Gastroesophageal sphincter (tissue), 4 donors: ENCODE measurements around the gene HOXD8. TPM values are rescaled to one million over a fixed set of nuclear protein-coding genes. Genes with fewer than 3 reads are reported as not detected.

Experiments used
- ATAC-seq: fragments of 150-250 bp; one replicate; pipeline ENCODE4 v1.9.1; 2016; ENCODE audit warnings: mild to moderate bottlenecking, moderate library complexity
- H3K27ac ChIP-seq, 4 donors: fragments of 200-600 bp; sonication (generic) in 3 of 4; 1 replicate in 3 of 4; 2 replicates in 1 of 4; pipeline ENCODE4 v1.5.1; 2016 to 2019
- H3K27me3 ChIP-seq: fragments of 200-600 bp; sonication (generic); one replicate; pipeline ENCODE4 v1.5.1; 2019
- H3K36me3 ChIP-seq, 2 donors: fragments of 200-600 bp; sonication (generic); one replicate each; pipeline ENCODE4 v1.5.1; 2019; ENCODE audit warnings: control low read depth in 1 of 2
- H3K4me1 ChIP-seq, 3 donors: fragments of 200-600 bp; sonication (generic); 1 replicate in 2 of 3; 2 replicates in 1 of 3; pipeline ENCODE4 v1.5.1; 2016 to 2019; ENCODE audit warnings: control low read depth in 2 of 3
- H3K4me3 ChIP-seq, 2 donors: fragments of 200-600 bp; sonication (generic); one replicate each; pipeline ENCODE4 v1.5.1; 2019; ENCODE audit warnings: mild to moderate bottlenecking in 1 of 2, moderate library complexity in 1 of 2
- H3K9me3 ChIP-seq, 3 donors: fragments of 200-600 bp; sonication (generic); one replicate each; pipeline ENCODE4 v1.5.1; 2017 to 2019; ENCODE audit warnings: control low read depth in 2 of 3
- EP300 ChIP-seq: sonication (generic); formaldehyde crosslinking; IDR thresholded peaks from one replicate; pipeline ENCODE4 v1.6.1; 2017; ENCODE audit warnings: antibody characterized with exemption, mild to moderate bottlenecking
- POLR2A ChIP-seq, 2 donors: fragments of 450-650 bp; IDR thresholded peaks; one replicate each; pipeline ENCODE4 v1.6.1; 2017; ENCODE audit warnings: antibody characterized with exemption in 2 of 2, mild to moderate bottlenecking in 2 of 2, moderate library complexity in 1 of 2
- POLR2AphosphoS5 ChIP-seq: sonication (generic); formaldehyde crosslinking; IDR thresholded peaks from one replicate; pipeline ENCODE4 v1.6.1; 2017; ENCODE audit warnings: antibody characterized with exemption
- WGBS, 2 donors: methylation state at CpG; one replicate each; pipeline ENCODE4 v1.1.5; 2018; ENCODE audit warnings: low coverage in 1 of 2; 5-methylcytosine and 5-hydroxymethylcytosine counted together
- total RNA-seq, 4 donors: library from RNA; depleted of rRNA; stranded (reverse); fragments of >200 nt; gene quantifications; one replicate each; pipeline ENCODE4 v1.1.0, GENCODE V29; 2016
- TF ChIP-seq, protein P1 (sequence below), 4 experiments: fragments of 200-600 bp in 2 of 4; fragments of 450-650 bp in 2 of 4; sonication (generic) in 1 of 4; IDR thresholded peaks; one replicate each; pipeline ENCODE4 v1.5.1; 2017 to 2019; ENCODE audit warnings: antibody characterized with exemption in 4 of 4, mild to moderate bottlenecking in 2 of 4, moderate library complexity in 2 of 4

The HOXD8 gene
- total RNA-seq, 4 donors from 2014 or later: 2.3 to 6.9 (median 3.4) TPM

DNA sequence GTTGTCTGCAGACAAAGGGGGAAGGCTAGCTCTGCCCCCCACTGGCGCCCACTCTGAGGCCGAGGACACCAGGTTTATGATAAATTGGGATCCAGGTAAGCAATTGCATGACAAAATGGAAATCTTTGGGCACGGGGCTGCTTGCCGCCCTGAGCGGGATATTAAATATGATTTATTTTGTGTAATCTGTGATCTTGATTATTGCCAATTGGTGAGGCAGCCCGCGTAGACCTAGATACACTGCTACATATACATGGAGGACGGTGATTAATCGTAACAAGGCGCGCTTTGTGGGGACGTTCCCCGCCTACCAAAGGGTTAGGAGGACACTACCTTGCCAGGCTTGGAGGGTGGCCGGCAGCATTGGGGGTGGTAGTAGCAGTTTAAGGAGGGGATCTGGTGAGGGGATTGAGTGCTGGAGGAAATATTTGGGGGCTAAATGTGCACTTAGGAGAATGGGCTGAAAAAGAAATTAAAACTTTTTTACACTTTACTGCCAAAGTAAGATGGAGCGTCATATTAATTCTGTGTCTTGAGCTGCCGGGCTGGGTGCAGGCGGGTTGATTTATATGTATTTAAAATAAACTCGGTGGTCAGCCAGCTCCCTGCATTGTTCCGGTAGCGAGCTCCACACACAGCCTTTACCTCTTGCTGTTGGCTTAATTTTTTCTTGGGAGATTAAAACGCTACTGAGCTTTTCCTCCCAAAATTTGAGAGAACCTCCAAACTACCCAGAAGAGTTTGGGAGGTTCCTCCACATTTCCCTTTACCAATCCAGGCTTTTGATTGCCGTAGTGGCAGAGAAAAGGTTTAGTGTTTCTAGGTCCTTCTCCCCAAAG, 31.7 kb downstream of the HOXD8 start:
- Histone ChIP-seq H3K27me3 (peaks cover 100% of the 10 kb centered on the region), H3K27ac (no peak overlapping the region), H3K4me3 (peak overlapping the region in 1 of 2 donors; percentile 21), H3K9me3 (peaks cover 0 to 5% (median 0%) of the 10 kb centered on the region in 3 donors), H3K4me1 (peaks cover 0 to 73% (median 17%) of the 10 kb centered on the region in 3 donors), H3K36me3 (no peaks in the 10 kb centered on the region)
- WGBS, 2 donors: 21 to 24% methylated on average over 9 to 21 of the region's 22 CpGs
- no peak for ATAC-seq
- TF ChIP-seq POLR2A (IDR thresholded peaks at IDR 0.05) (no peak), EP300 (no peak), POLR2AphosphoS5 (no peak)
- TF ChIP-seq, protein P1, sequence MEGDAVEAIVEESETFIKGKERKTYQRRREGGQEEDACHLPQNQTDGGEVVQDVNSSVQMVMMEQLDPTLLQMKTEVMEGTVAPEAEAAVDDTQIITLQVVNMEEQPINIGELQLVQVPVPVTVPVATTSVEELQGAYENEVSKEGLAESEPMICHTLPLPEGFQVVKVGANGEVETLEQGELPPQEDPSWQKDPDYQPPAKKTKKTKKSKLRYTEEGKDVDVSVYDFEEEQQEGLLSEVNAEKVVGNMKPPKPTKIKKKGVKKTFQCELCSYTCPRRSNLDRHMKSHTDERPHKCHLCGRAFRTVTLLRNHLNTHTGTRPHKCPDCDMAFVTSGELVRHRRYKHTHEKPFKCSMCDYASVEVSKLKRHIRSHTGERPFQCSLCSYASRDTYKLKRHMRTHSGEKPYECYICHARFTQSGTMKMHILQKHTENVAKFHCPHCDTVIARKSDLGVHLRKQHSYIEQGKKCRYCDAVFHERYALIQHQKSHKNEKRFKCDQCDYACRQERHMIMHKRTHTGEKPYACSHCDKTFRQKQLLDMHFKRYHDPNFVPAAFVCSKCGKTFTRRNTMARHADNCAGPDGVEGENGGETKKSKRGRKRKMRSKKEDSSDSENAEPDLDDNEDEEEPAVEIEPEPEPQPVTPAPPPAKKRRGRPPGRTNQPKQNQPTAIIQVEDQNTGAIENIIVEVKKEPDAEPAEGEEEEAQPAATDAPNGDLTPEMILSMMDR (IDR thresholded peaks at IDR 0.05): no peak

DNA sequence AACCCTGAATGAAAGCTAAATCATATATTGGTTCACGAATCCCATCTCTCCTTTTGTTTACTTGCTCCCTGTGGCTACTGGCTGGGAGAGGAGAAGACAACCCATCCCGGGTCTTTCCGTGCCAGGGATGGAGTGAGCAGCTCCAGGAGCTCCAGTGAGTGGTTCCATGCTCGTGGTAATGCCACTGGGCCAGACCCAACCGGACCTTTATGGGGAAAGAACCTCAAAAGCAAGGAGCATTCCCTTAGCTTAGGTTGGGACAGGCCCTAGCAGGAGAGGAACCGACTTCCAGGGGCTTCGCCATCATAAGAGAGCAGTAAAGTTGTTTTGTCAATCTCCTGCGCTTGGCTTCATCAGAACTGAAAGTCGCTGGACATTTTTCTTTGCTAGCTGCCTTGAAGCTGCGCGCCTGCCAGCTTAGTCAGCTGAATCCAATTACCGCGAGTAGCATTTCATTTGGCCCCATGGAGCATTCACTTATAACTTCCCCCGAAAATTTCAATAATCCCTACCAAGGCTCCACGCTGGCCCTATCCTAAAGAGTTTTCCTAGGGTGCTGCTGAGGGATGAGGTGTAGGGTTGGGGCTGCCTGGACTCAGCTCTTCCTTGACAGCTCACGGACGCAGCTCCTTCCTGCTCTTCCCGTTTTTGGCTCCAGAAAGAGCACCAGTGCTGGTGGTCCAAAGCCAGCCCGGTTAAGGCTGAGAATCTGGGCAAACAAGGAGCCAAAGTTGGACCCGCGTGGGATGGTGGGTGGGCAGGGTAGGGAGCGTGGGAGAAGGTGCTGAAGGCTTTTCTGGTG, 32.5 kb downstream of the HOXD8 start:
- ATAC-seq: no peak
- peaks cover 0 to 5% (median 0%) of the 10 kb centered on the region in 3 donors for H3K9me3 ChIP-seq
- peaks cover 100% of the 10 kb centered on the region for H3K27me3 ChIP-seq
- H3K4me1 ChIP-seq: peaks cover 0 to 68% (median 17%) of the 10 kb centered on the region in 3 donors
- no peak overlapping the region for H3K4me3 ChIP-seq
- no peak for TF ChIP-seq EP300
- no peak for TF ChIP-seq POLR2AphosphoS5
- TF ChIP-seq, protein P1 (IDR thresholded peaks at IDR 0.05): no peak
- no peak for TF ChIP-seq POLR2A (IDR thresholded peaks at IDR 0.05)
- H3K27ac ChIP-seq: no peak overlapping the region
- no peaks in the 10 kb centered on the region for H3K36me3 ChIP-seq
- 15 to 19% methylated on average over 4 to 8 of the region's 22 CpGs for WGBS, 2 donors

DNA sequence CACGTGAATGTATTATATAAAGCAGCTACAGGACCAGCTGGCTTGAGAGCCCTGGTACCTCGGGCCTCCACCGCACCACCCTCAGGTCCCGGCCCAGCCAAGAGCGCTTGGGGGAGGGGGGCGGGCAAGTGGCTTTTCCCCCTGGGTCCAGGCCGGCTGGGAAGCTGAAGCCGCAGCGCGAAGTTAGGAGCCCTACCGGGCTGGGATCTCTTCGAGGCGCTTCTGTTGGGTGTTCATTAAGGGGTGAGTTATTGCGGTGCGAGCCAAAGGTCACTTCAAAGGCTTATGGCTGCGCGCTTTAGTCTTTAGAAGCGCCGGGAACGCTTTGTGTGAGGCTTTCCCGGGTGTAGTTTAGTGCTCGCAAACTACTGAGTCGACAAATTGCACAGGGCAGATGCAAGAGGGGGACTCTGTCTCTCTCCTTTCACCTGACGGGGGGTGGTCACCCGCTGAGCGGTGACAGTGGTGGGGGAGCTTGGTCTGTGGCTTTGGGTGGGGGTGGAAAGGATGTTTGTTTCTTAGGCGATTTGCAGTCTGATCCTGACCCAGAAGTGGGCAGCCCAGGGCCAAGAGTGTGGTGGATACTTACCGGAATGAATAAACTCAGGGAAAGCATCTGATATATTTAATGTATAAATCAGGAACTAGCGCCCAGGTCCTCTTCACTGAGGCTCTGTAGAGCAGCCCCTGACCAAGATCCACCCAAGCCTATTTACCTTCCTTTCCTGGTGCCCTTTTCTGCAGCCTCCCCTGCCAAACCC, 33.6 kb downstream of the HOXD8 start:
- Histone ChIP-seq H3K27me3 (peaks cover 100% of the 10 kb centered on the region), H3K4me1 (peaks cover 0 to 58% (median 17%) of the 10 kb centered on the region in 3 donors), H3K36me3 (no peaks in the 10 kb centered on the region), H3K9me3 (peaks cover 0 to 5% (median 0%) of the 10 kb centered on the region in 3 donors), H3K27ac (no peak overlapping the region), H3K4me3 (no peak overlapping the region)
- TF ChIP-seq EP300: no peak
- TF ChIP-seq POLR2AphosphoS5: no peak
- TF ChIP-seq POLR2A (IDR thresholded peaks at IDR 0.05): no peak
- TF ChIP-seq, protein P1 (IDR thresholded peaks at IDR 0.05): no peak
- 0 to 25% methylated on average over 2 to 6 of the region's 29 CpGs for WGBS, 2 donors
- ATAC-seq: no peak

DNA sequence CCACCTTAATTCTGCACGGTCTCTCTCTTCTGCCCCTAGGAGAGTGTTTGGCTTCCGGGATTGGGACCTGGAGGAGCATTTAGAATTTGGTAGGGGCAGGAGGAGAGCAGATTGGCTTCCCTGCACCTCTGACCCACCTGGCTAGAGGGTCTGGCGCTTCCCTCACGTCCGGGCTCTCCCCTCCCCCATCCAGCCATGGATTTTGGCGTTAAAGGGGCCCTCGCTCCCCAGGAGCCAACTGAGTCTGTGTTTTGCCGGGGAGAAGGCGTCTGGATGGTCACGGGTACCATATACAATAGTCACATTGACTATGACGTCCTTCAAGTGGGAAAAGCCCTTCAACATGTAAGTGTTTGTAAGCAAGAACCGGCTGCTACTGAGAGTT, 34.2 kb downstream of the HOXD8 start:
- H3K4me3 ChIP-seq: no peak overlapping the region
- 5 to 12% methylated on average over 3 to 7 of the region's 12 CpGs for WGBS, 2 donors
- peaks cover 100% of the 10 kb centered on the region for H3K27me3 ChIP-seq
- peaks cover 0 to 5% (median 0%) of the 10 kb centered on the region in 3 donors for H3K9me3 ChIP-seq
- H3K4me1 ChIP-seq: peaks cover 0 to 52% (median 17%) of the 10 kb centered on the region in 3 donors
- no peak overlapping the region for H3K27ac ChIP-seq
- H3K36me3 ChIP-seq: no peaks in the 10 kb centered on the region
- TF ChIP-seq, protein P1 (IDR thresholded peaks at IDR 0.05): no peak
- TF ChIP-seq POLR2AphosphoS5 (no peak), POLR2A (IDR thresholded peaks at IDR 0.05) (no peak), EP300 (no peak)
- no peak for ATAC-seq
